Liver (tissue), 10 donors: ENCODE measurements around the gene DNAJB4. TPM values are rescaled to one million over a fixed set of nuclear protein-coding genes. Genes with fewer than 3 reads are reported as not detected.
"Not testable (repeated sequence)": the region's sequence is repeated elsewhere in the genome, so short reads cannot be mapped to it uniquely, and the experiment has no call there.

ENCODE experiments used
- DNase-seq: peaks from one replicate; pipeline ENCODE4 v3.0.0-alpha.2; 2017; ENCODE audit warnings: low spot score
- H3K27ac ChIP-seq, 2 donors: one replicate each; pipeline ENCODE4 v1.7.0; 2013; ENCODE audit warnings: inconsistent platforms in 2 of 2, low read length in 2 of 2, control low read depth in 1 of 2, low read depth in 1 of 2, mild to moderate bottlenecking in 1 of 2
- H3K27me3 ChIP-seq, 4 donors: one replicate each; pipeline versions ENCODE4 v1.6.1 to v1.7.0; 2013; ENCODE audit warnings: low read length in 3 of 4, inconsistent platforms in 1 of 4, mild to moderate bottlenecking in 1 of 4, moderate library complexity in 1 of 4; ENCODE audit not compliant: control insufficient read depth in 4 of 4, insufficient read depth in 4 of 4
- H3K36me3 ChIP-seq, 4 donors: one replicate each; pipeline versions ENCODE4 v1.6.1 to v1.7.0; 2013; ENCODE audit warnings: low read length in 3 of 4, mild to moderate bottlenecking in 3 of 4, low read depth in 1 of 4, moderate library complexity in 1 of 4; ENCODE audit not compliant: control insufficient read depth in 4 of 4, insufficient read depth in 3 of 4
- H3K4me1 ChIP-seq, 4 donors: one replicate each; pipeline versions ENCODE4 v1.6.1 to v1.7.0; 2013; ENCODE audit warnings: low read length in 3 of 4, mild to moderate bottlenecking in 3 of 4, moderate library complexity in 1 of 4; ENCODE audit not compliant: control insufficient read depth in 4 of 4, insufficient read depth in 4 of 4
- H3K4me3 ChIP-seq, 3 donors: one replicate each; pipeline versions ENCODE4 v1.6.1 to v1.7.0; 2013; ENCODE audit warnings: low read length in 3 of 3, control low read depth in 1 of 3, low read depth in 1 of 3, mild to moderate bottlenecking in 1 of 3
- H3K9ac ChIP-seq, 2 donors: one replicate each; pipeline ENCODE4 v1.7.0; 2013; ENCODE audit warnings: low read length in 2 of 2, mild to moderate bottlenecking in 2 of 2, moderate library complexity in 2 of 2, control low read depth in 1 of 2, low read depth in 1 of 2
- H3K9me3 ChIP-seq, 4 donors: one replicate each; pipeline versions ENCODE4 v1.6.1 to v1.7.0; 2013; ENCODE audit warnings: low read length in 3 of 4; ENCODE audit not compliant: control insufficient read depth in 4 of 4
- EGR1 ChIP-seq, 2 donors: IDR thresholded peaks; 2 replicates each; pipeline ENCODE4 v1.6.1; 2016 to 2018; ENCODE audit warnings: antibody characterized with exemption in 2 of 2, low read depth in 2 of 2
- FOXA1 ChIP-seq: IDR thresholded peaks from 2 replicates; pipeline ENCODE4 v1.6.1; 2016; ENCODE audit warnings: antibody characterized with exemption
- FOXA2 ChIP-seq: IDR thresholded peaks from 2 replicates; pipeline ENCODE4 v1.6.1; 2016; ENCODE audit warnings: antibody characterized with exemption
- HNF4A ChIP-seq, 2 donors: conservative IDR thresholded peaks; 2 replicates each; pipeline ENCODE4 v1.6.1; 2016; ENCODE audit warnings: antibody characterized with exemption in 2 of 2, mild to moderate bottlenecking in 2 of 2
- HNF4G ChIP-seq: IDR thresholded peaks from 2 replicates; pipeline ENCODE4 v1.6.1; 2016; ENCODE audit warnings: antibody characterized with exemption
- JUND ChIP-seq, 2 donors: IDR thresholded peaks; 2 replicates each; pipeline ENCODE4 v1.6.1; 2016; ENCODE audit warnings: antibody characterized with exemption in 2 of 2
- NR2F2 ChIP-seq: IDR thresholded peaks from 2 replicates; pipeline ENCODE4 v1.6.1; 2016; ENCODE audit warnings: antibody characterized with exemption
- RAD21 ChIP-seq, 2 donors: IDR thresholded peaks; 2 replicates each; pipeline ENCODE4 v1.6.1; 2016; ENCODE audit warnings: antibody characterized with exemption in 2 of 2, mild to moderate bottlenecking in 2 of 2
- REST ChIP-seq: IDR thresholded peaks from 2 replicates; pipeline ENCODE4 v1.6.1; 2016; ENCODE audit warnings: antibody characterized with exemption, mild to moderate bottlenecking
- SP1 ChIP-seq: IDR thresholded peaks from 2 replicates; pipeline ENCODE4 v1.6.1; 2018; ENCODE audit warnings: antibody characterized with exemption, mild to moderate bottlenecking
- TAF1 ChIP-seq: conservative IDR thresholded peaks from 2 replicates; pipeline ENCODE4 v1.6.1; 2016; ENCODE audit warnings: antibody characterized with exemption, mild to moderate bottlenecking
- WGBS: extraction: QIAGEN DNeasy Blood & Tissue Kit; methylation state at CpG from one replicate; pipeline ENCODE4 v1.1.7; 2013; 5-methylcytosine and 5-hydroxymethylcytosine counted together
- polyA plus RNA-seq, 2 donors: library from polyadenylated mRNA; stranded (reverse) in 1 of 2; unstranded in 1 of 2; fragments of 200-250 nt in 1 of 2; fragments of >200 nt in 1 of 2; fragmentation: Nextera tagmentation in 1 of 2; extraction: Ambion mirVana in 1 of 2; gene quantifications; one replicate each; pipeline versions ENCODE4 v1.2.1 to v1.2.3, GENCODE V29; 2013 to 2015
- small RNA-seq: library from RNA; depleted of rRNA; stranded (forward); fragments of <200 nt; gene quantifications from one replicate; pipeline ENCODE3, GENCODE V24; 2014
- total RNA-seq, 2 donors: library from RNA; depleted of rRNA; stranded (reverse); fragments of >200 nt; gene quantifications; one replicate each; pipeline ENCODE4 v1.2.3, GENCODE V29; 2014
- TF ChIP-seq, protein P1 (sequence below): fragments of 150-350 bp; IDR thresholded peaks from 2 replicates; pipeline ENCODE4 v1.5.1; 2017; ENCODE audit warnings: improper control_type of control experiment, low read depth, low read length; ENCODE audit not compliant: missing input control
- TF ChIP-seq, protein P2 (sequence below): IDR thresholded peaks from 2 replicates; pipeline ENCODE4 v1.6.1; 2016; ENCODE audit warnings: antibody characterized with exemption
- TF ChIP-seq, protein P3 (sequence below): IDR thresholded peaks from 2 replicates; pipeline ENCODE4 v1.6.1; 2016; ENCODE audit warnings: antibody characterized with exemption
- TF ChIP-seq, protein P4 (sequence below): IDR thresholded peaks from 2 replicates; pipeline ENCODE4 v1.6.1; 2016; ENCODE audit warnings: antibody characterized with exemption
- donor health status: healthy.
- donor health status: healthy.
- donor health status: healthy.
- donor health status: healthy.
- donor health status: healthy.

Gene DNAJB4
- total and polyA plus RNA-seq, 4 donors, result 5.7 to 21.6 (median 10.0) TPM

DNA sequence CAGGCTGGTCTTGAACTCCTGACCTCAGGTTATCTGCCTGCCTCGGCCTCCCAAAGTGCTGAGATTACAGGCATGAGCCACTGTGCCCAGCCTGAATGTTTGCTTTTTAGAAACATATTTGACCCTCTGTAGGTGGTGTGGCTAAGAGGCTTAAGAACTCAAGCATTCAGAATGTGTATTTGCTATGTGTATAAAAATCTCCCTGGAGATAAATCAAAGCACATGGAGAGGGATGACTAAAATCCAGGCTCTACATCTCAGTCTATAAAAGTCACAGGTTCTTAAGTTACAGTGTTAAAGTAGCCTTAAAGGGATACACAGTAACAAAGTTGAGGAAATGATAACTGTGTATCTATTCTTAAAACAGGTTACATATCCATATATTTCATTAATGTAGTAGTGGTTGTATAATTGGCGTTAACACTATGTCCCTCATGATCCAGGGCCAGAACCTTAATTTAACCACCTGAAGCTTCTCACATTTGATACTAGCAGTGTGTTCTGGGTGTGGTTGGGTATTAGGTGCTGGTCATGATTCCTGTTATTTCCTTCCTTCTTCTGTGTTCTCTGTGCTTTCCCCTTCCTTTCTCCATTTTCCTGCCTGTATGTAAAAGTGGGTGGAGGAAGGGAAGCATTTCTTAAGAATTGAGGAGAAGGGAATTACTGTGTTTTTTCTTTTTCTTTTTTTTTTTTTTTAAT lies 57.2 kb downstream of the DNAJB4 start:
- Histone ChIP-seq H3K36me3 (no peaks in the 10 kb centered on the region), H3K9me3 (no peaks in the 10 kb centered on the region), H3K27ac (no peak overlapping the region), H3K4me3 (no peak overlapping the region), H3K9ac (no peak overlapping the region), H3K4me1 (no peaks in the 10 kb centered on the region), H3K27me3 (no peaks in the 10 kb centered on the region)
- no peak for TF ChIP-seq TAF1
- TF ChIP-seq, protein P1, sequence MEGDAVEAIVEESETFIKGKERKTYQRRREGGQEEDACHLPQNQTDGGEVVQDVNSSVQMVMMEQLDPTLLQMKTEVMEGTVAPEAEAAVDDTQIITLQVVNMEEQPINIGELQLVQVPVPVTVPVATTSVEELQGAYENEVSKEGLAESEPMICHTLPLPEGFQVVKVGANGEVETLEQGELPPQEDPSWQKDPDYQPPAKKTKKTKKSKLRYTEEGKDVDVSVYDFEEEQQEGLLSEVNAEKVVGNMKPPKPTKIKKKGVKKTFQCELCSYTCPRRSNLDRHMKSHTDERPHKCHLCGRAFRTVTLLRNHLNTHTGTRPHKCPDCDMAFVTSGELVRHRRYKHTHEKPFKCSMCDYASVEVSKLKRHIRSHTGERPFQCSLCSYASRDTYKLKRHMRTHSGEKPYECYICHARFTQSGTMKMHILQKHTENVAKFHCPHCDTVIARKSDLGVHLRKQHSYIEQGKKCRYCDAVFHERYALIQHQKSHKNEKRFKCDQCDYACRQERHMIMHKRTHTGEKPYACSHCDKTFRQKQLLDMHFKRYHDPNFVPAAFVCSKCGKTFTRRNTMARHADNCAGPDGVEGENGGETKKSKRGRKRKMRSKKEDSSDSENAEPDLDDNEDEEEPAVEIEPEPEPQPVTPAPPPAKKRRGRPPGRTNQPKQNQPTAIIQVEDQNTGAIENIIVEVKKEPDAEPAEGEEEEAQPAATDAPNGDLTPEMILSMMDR, result no peak
- no peak for TF ChIP-seq REST
- no peak for TF ChIP-seq HNF4A (conservative IDR thresholded peaks at IDR 0.05)
- TF ChIP-seq, protein P2, sequence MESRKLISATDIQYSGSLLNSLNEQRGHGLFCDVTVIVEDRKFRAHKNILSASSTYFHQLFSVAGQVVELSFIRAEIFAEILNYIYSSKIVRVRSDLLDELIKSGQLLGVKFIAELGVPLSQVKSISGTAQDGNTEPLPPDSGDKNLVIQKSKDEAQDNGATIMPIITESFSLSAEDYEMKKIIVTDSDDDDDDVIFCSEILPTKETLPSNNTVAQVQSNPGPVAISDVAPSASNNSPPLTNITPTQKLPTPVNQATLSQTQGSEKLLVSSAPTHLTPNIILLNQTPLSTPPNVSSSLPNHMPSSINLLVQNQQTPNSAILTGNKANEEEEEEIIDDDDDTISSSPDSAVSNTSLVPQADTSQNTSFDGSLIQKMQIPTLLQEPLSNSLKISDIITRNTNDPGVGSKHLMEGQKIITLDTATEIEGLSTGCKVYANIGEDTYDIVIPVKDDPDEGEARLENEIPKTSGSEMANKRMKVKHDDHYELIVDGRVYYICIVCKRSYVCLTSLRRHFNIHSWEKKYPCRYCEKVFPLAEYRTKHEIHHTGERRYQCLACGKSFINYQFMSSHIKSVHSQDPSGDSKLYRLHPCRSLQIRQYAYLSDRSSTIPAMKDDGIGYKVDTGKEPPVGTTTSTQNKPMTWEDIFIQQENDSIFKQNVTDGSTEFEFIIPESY, result no peak
- TF ChIP-seq SP1, result no peak
- TF ChIP-seq RAD21 (IDR thresholded peaks at IDR 0.05), result no peak
- TF ChIP-seq EGR1 (IDR thresholded peaks at IDR 0.05; ENCODE audit: low read depth in 2 of 2), result no peak
- TF ChIP-seq, protein P3, sequence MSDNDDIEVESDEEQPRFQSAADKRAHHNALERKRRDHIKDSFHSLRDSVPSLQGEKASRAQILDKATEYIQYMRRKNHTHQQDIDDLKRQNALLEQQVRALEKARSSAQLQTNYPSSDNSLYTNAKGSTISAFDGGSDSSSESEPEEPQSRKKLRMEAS, result no peak
- no peak for TF ChIP-seq HNF4G
- TF ChIP-seq, protein P4, sequence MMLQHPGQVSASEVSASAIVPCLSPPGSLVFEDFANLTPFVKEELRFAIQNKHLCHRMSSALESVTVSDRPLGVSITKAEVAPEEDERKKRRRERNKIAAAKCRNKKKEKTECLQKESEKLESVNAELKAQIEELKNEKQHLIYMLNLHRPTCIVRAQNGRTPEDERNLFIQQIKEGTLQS, result no peak
- TF ChIP-seq FOXA2, result no peak
- TF ChIP-seq FOXA1, result no peak
- no peak for TF ChIP-seq JUND (IDR thresholded peaks at IDR 0.05)
- TF ChIP-seq NR2F2, result no peak
- DNase-seq, result no peak
- 58% methylated on average over 2 of the region's 2 CpGs for WGBS

- not testable (repeated sequence) for H3K27me3 ChIP-seq, H3K9me3 ChIP-seq, DNase-seq, H3K9ac ChIP-seq, H3K27ac ChIP-seq, H3K4me1 ChIP-seq, H3K36me3 ChIP-seq, H3K4me3 ChIP-seq
- WGBS, result 76% methylated on average over 2 of the region's 2 CpGs
Observed at GRCh38 chr1:78064886-78065285, 60.1 kb downstream of the DNAJB4 start.

Small RNA genes within 50 kb of the gene (small RNA-seq; reads per million reads assigned to genes)
- gene AC103591.3, result 5.1 reads per million, percentile 92 among the genes with 10 or more reads in this experiment

Other genes with a start within 250 kb of the DNAJB4 start
- 10 to 100 TPM; 39.9 to 50.5 TPM for gene USP33, start 245.1 kb upstream of the DNAJB4 start, total RNA-seq
- gene USP33, start 245.1 kb upstream of the DNAJB4 start, polyA plus RNA-seq, result 10 to 100 TPM in 1 of 2 donors, 1 to 10 TPM in 1; 9.2 to 16.6 TPM
- gene MIGA1, start 225.3 kb upstream of the DNAJB4 start, total RNA-seq, result 1 to 10 TPM; 7.8 to 8.0 TPM
- 1 to 10 TPM; 3.5 to 4.6 TPM for gene MIGA1, start 225.3 kb upstream of the DNAJB4 start, polyA plus RNA-seq
- gene NEXN, start 116.3 kb upstream of the DNAJB4 start, total RNA-seq, result 1 to 10 TPM in 1 of 2 donors, under 1 TPM in 1; 0.51 to 2.3 TPM
- gene NEXN, start 116.3 kb upstream of the DNAJB4 start, polyA plus RNA-seq, result 1 to 10 TPM; 1.0 to 2.4 TPM
- gene FUBP1, start 25.9 kb upstream of the DNAJB4 start, total RNA-seq, result 10 to 100 TPM; 77.1 to 97.4 TPM
- gene FUBP1, start 25.9 kb upstream of the DNAJB4 start, polyA plus RNA-seq, result 10 to 100 TPM; 16.3 to 17.3 TPM
- 10 to 100 TPM in 1 of 2 donors, 1 to 10 TPM in 1; 5.0 to 10.9 TPM for gene GIPC2, start 41.0 kb downstream of the DNAJB4 start, total RNA-seq
- 1 to 10 TPM; 3.7 to 7.9 TPM for gene GIPC2, start 41.0 kb downstream of the DNAJB4 start, polyA plus RNA-seq